IPS-NIHi7 (cell line): ENCODE results near the gene MELK.
A peak's percentile ranks its signal among the peaks of the same experiment; 100 is the strongest.

Experiments
- DNase-seq: peaks from one replicate; pipeline ENCODE4 v3.0.0; 2012; ENCODE audit warnings: mixed read lengths; ENCODE audit errors: extremely low spot score

The MELK gene

DNA sequence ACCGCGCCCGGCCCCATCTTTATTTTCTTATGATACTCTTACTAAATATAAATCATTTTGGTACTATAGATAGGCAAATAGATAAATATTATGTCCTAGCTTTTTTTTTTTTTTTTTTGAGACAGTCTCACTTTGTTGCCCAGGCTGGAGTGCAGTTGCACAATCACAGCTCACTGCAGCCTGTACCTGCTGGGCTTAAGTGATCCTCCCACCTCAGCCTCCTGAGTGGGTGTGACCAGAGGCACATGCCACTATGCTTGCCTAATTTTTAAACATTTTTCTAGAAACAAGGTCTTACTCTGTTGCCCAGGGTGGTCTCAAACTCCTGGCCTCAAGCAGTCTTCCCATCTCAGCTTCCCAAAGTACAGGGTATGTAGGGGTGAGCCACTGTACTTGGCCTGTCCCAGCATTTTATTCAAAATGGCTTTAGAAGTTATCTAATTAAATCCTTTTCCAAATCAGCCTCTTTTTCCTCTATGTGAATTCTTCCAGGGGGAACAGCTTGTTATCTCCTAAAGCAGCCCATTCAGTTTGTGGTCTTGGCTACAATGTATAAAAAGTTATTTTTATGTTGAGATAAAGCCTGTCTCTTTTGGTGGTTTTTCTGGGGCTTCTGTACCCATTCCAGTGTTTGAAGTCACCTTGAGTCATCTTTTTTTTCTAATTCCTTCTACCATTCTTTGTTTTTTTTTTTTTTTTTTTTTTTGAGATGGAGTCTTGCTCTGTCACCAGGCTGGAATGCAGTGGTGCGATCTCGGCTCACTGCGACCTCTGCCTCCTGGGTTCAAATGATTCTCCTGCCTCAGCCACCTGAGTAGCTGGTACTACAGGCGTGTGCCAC is 12.1 kb downstream of the MELK start:
- DNase-seq: no peak

DNA sequence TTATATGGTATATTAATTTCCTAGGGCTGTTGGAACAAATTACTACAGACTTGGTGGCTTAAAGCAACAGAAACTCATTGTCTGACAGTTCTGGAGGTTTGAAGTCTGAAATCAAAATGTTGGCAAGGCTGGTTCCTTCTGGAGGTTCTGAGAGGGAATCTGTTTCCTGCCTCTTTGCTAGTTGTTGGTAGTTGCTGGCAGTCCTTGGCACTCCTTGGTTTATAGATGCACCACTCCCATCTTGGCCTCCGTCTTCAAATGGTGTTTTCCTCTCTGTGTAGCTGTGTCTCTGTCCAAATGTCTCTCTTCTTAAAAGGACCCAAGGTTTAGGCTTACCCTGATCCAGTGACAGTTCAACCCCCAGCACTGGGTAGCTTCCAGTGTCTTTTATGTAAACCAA is 17.5 kb downstream of the MELK start:
- no peak for DNase-seq

DNA sequence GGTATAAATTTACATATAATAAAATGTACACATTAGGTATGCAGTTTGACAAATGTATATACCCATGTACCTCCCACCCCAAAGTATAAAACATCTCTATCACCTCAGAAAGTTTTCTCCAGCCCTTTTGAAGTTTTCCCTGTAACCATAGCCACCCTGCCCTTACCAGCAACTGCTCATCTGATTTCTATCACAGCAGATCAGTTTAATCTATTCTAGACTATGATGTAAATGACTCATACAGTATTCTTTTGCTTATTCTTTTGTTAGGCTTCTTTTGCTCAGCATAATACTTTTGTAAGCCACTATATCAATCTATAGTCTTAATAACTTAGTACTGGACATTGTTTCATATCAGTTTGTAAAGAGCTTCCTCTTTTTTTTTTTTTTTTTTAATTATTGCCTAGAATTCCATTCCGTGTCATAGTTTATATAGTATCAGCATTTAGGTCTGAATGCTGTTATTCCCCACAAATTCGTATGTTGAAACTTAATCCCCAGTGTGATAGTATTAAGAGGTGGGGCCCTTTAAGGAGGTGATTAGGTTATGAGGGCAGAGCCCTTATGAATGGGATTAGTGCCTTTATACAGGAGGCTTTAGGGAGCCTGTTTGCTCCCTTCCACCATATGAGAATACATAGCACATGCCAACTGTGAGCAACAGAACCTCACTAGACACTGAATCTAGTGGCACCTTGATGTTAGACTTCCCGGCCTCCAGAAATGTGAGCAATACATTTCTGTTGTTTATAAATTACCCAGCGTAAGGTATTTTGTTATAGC is 20.3 kb downstream of the MELK start:
- no peak for DNase-seq

DNA sequence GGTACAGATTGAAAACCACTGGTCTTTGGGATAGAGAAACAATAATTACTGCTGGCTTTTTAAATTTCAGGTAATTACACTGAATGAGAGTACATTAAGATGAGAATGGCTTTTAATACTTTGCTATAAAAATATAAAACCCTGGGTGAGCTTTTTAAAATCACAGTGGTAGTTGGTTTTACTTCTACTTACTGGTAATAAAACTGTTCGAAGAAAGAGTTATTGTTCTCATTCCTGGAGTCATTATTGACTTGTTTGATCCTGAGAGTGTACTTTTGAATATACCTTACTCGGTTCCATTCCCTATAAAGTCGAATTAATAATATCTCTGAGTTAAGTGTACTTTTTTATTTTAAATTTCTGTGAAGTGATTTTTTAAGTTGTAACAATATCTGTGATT is 21.5 kb downstream of the MELK start:
- no peak for DNase-seq

DNA sequence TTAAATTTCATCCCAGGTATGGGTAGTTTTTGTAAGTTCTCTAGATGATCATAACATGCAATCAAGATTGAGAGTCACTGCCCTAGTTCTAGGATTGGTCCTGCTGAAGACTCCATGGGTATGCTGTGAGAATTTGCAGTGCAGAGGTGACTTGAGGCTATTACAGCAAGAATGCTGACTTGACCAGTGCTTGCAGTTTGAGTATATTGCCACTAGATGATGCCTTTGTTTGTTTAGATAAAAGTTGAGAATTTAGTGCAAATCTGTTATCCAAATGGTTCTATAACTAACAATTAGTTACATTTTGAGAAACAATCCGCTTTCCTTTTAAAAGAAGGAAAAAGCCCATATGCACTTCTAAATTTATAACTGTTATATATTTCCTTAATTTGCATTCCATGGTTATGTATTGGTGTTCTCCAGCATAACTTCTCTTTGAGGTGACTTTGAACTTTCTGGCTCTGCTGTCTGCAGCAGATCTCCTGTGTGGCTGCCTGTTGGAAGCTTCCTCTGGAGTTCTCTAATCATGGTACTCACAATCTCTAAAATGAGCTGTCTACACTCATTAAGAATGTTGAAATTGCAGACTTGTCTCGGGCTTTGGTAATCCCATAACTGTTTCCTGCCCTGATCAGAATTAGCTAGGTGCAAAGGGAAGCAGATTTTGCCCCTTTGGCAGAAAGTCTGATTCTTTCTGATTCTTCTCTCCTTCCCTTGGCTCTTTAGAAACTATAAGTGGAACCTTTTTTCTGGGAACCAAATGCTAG is 24.9 kb downstream of the MELK start:
- peak; percentile 47 for DNase-seq

DNA sequence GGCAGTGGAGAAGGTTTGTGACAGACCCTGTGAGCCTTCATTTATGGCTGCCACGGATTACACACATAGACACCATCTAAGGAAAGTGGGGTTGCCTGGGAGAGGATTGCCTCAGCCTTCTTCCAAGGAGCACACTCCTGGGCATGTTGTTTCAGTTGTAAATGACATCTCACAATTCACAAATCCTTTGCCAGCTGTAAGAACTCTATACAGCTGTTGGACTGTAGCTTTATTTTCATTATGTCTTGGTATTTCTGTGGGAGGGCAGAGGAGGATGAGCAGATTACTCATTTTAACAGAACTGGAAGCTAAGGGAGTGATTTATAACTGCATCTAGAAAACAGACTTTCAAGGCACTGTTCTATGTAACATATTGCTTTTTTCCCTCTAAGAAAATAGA is 25.6 kb downstream of the MELK start:
- no peak for DNase-seq

DNA sequence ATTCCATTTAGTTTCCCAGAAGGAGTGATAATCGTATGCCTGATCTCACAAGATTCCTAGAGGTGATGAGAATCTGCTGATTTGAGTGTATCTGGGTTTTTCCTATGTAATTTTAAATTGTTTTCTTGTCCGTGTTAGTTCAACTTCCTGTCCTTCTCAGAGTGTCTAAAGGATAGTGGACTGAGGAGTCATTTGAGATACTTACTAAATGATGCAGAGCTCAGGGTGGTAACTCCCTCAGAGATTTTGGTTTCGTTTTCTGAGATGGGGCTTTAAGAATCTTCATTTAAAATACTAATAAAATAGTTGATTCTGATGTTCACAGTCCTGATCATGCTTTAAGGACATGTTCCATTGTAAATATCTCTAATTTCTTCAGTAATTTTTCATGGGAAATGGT is 30.3 kb downstream of the MELK start:
- no peak for DNase-seq

DNA sequence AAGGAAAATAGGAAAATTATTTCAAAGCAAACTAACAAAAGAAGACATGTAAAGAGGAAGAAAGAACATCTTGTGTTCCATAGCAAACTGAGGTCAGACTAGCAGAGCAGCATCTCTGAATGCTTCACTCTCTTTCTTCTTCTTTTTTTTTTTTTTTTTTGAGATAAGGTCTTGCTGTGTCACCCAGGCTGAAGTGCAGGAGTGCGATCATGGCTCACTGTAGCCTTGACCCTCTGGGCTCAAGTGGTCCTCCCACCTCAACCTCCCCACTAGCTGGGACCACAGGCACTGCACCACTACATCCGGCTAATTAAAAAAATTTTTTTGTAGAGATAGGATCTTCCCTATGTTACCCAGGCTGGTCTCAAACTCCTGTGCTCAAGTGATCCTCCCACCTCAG is 36.6 kb downstream of the MELK start:
- DNase-seq: no peak

DNA sequence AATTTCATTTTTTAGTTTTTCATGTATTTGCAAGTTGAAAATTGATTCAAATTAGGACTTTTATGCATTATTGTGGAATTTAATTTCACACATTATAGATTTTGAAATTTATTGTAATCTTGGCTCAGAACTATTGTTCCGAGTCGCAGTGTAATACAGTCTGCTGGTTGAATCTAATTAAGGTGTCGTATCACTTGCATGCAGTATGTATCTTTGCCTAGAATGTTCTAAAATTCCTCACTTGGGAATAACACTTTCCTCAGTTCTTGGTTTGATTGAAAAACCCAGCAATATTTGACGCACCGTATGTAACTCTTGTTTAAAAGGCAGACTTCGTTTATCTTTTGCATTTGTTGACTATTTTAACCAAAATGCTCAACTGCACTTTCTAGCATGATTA is 49.4 kb downstream of the MELK start:
- DNase-seq: no peak

DNA sequence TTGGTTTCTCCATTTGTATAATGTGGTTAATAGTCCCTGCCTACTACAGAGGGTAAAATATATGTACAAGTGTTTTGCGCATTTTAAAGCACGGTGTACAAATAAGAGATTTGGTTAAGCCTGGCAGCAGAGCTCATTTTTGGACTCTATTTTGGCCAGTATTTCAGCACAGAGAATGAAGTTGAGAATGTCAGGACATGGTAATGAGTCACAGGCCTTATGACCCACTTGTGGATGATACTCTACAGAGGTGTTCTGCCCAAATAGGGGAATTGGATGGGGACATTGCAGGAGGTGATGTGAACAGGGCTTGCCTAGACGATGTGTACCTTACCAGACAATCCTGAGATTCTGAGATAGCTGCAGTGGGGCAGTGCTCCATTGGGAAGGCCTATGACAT is 50.6 kb downstream of the MELK start:
- no peak for DNase-seq

DNA sequence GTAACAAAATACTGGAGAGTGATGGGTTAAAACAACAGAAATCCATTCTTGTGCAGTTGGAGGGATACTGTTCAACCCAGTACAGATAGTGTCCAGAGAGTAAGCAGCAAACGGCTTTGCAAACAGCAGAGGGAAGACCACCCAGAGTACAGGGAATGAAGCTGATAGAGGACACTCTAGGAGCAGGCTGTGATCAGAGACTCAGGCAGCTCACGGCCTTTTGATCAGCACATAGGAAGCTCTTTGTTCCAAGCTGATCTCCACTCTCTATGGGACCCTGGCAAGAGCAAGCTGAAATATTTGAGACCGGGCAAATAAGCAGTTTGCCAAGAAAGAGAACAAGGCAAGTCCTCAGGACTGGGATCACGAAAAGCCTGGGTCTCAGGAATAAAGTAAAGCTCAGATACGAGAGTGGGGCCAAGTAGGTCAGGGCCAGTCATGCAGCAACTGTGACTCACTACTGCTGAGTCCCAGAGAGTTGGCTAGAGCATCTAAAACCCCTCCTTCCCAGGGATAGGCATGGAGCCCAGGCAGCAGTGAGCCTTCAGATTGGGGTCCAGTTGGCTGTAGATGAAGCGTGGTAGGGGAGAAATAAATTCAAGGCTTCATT is 52.4 kb downstream of the MELK start:
- no peak for DNase-seq

DNA sequence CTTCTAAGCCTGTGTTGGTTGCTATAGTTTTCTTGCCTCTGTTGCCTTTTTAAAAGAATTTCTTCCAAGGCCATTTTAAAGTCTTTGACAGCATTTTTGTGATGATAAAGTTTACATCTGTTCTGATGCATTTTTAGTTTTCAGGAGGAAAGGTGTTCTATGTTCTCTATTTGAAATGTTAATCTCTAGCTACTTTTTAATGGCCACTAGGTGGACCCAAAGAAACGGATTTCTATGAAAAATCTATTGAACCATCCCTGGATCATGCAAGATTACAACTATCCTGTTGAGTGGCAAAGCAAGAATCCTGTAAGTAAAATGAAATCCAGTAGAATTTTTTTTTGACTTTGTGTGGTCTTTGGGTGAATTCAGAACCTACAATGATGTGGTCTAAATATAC is 60.2 kb downstream of the MELK start:
- peak; percentile 18 for DNase-seq

DNA sequence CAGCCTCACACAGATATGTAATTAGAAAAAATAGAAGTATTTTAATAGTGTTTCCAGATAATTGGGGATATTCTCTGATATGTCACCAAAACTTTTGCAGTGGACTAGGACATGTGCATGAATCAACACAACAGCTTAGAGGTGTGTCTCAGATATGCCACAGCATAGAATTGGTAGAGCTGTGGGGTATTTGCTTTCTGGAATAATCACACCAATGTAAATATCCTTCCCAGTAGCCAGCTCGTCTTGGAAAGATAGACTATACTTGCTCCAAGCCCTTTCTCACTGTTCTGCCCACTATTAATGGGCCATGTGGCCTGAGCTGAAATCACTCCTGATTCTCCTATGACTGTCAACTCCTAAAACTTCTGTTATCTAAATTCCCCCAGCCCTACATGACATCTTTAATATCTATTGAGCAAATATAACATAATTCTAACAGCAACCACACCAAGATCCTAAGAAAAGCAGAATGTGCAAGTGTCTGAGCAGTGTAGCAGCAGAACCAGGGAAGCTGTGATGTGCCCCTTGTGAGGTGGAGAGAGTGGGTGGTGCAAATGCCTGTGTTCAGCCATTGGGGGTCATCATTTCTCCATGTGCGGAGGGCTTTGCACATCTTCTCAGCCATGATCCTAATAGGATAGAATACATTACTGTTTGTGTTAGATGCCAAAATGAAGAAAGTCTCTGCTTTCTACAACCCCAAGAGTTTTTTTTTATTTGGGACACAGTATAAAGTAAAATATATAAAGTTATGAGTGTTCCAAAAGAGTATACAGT is 65.0 kb downstream of the MELK start:
- peak; percentile 26 for DNase-seq

DNA sequence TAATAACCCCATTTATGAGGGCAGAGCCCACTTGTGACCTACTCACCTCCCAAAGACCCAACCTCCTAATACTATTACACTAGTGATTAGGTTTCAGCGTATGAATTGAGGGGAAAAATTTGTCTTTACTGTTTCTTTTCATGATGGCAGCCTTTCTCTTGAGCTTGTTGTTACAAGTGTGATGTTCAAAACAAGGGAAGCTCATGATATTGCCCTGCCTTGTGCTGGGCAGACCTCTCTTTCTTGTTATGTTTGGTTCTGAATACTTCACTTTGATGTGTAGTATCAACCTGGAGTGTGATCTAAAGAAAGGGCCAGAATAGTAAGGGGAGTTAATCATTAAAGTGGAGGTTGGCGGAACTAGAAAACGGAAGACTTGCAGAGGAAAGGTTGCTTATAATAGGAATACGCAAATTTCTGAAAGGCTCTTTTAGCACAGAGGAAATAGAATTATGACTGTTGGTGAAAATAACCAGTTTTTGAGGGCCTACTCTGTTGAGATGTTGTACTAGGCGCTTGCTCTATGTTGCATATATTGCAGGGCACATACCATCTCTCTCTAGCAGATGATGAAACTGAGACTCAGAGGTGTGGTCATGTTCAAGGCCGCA is 68.2 kb downstream of the MELK start:
- DNase-seq: no peak

DNA sequence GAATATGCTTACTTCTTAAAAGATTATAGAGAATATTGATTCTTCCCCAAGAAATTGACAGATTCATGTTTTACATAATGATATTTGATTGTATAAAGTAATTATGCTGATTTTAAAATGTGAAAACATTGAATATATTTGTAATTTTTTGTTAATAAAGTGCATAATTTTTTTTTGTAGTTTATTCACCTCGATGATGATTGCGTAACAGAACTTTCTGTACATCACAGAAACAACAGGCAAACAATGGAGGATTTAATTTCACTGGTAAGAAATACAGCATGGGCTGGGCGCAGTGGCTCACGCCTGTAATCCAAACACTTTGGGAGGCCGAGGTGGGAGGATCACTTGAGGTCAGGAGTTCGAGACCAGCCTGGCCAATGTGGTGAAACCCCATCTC is 70.1 kb downstream of the MELK start:
- no peak for DNase-seq

DNA sequence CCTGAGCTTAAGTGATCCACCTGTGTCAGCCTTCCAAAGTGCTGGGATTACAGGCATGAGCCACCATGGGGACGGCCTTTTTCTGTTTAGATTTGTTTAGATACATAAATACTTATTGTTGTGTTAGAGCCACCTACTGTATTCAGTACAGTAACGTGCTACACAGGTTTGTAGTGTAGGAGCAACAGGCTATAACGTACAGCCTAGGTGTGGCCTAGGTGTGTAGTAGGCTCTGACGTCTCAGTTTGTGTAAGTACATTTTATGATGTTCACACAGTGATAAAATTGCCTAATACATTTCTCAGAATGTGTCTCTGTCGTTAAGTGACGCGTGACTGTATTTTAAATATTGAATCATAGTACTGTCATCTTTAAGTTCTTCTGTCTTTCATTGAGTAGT is 84.1 kb downstream of the MELK start:
- no peak for DNase-seq

DNA sequence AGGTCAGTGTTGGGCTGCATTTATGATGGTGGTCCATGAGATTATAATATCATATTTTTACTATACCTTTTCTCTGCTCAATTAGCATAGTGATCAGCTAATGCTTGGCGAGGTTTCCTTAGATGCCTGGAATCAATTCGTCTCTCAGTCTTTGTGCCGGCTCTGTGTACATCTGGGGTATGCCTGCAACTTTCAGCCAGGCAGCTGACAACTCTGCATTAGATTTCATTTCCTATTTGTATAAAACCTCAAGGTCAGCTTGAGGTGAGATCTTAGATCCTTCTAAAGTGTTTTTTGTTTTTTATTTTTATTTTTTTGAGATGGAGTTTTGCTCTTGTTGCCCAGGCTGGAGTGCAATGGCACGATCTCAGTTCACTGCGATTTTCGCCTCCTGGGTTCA is 86.8 kb downstream of the MELK start:
- DNase-seq: no peak

DNA sequence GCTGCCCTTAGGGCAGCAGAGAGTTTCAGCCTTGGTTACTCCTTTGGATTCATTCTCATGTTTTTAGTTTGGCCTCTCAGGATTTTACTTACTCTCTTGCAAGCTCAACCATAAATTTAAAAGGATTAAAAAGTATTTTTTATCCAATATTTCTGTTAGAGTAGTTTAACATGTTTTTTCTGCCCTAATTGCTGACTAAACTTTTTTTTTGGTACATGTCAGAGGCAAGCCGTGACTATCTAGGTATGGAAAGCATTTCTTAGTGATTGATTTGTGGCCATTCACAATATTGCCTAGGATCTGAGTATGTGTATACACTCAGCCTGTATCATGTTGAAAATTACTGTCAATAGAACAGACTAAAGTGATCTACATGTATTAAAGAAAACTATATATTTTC is 92.1 kb downstream of the MELK start:
- no peak for DNase-seq

DNA sequence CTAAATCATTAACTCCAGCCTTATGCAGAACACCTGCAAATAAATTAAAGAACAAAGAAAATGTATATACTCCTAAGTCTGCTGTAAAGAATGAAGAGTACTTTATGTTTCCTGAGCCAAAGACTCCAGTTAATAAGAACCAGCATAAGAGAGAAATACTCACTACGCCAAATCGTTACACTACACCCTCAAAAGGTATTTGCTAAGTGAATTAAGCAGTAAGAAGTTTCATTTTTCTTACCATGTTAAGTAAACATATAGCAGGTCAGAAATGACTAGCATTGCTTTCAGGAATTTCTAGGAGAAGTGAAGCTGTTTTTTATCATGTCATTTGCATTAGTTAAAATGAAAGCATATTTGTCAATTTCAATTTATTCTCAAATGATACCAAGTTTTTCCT is 92.7 kb downstream of the MELK start:
- DNase-seq: no peak

DNA sequence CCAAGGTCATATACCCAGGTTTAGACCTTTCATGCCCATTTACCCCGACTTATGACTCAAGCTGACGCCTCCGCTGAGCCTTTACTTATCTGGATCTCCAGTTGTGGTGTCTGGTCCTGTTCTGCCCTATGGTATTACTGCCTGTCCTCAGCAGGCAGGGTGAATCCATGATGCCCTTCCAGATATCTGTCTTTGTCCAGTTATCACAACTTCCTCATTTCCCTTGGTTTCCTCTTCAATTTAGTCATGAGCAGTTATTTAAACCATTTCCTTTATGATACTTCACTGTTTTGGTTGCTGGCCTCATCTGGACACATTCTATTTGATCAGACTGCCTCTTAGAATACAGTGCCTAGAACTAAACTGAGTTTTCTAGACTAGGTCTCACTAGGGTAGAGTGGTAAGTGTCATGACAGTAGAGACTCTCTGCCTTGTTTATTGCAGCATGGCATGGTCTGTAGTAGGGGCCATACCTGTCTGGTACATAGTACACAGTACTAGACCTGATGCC is 93.3 kb downstream of the MELK start:
- no peak for DNase-seq

DNA sequence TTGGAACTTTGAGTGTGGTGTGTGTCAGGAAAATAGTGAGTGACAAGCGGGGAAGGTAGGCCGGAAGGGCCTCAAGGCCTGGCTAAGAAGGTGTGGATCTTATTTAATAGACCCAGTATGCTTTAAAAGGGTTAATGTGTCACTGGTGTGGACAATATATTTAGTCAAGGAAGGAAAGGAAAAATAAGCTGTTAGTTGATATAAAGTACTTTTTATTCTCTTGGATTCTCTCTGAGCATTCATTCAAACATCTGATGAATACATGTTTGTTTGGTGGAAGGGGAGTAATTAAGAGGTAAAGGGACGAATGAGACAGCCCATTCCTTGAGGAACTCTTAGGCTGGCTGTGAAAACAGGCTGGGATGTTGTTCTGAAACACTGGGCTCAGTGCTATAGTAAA is 98.9 kb downstream of the MELK start:
- DNase-seq: no peak
